ENCODE data around the gene HBEGF.
"Not testable (repeated sequence)": the region's sequence is repeated elsewhere in the genome, so short reads cannot be mapped to it uniquely, and the experiment has no call there.

Gene HBEGF

DNA sequence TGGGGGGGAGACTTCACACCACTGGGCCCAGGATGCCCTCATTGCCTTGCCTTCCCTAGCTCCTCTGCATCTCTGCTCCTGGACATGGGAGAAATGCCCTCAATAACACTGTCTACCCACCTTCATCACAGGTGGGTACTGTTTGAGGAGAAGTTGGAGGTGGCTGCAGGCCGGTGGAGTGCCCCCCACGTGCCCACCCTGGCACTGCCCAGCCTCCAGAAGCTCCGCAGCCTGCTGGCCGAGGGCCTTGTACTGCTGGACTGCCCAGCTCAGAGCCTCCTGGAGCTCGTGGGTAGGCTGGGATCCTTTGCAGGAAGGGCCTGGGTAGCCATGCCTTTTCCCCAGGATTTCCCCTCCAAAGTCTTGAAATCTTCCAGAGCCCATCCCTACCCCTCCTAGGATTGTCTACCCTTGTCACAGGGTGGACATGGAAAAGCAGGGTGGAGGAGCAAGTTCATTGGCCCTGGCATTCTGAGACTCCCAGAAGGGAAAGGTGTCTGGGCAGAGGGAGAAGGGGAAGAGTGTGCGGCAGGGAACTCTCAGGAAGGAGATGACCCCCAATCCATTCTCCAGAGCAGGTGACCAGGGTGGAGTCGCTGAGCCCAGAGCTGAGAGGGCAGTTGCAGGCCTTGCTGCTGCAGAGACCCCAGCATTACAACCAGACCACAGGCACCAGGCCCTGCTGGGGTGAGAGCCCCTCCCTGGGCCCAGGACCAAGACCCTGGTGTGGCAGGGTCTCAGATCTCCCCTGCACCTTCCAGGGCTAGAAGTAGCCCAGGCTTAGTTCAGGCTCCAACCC, 14.5 kb upstream of the HBEGF start:
- DNase-seq = no peak

DNA sequence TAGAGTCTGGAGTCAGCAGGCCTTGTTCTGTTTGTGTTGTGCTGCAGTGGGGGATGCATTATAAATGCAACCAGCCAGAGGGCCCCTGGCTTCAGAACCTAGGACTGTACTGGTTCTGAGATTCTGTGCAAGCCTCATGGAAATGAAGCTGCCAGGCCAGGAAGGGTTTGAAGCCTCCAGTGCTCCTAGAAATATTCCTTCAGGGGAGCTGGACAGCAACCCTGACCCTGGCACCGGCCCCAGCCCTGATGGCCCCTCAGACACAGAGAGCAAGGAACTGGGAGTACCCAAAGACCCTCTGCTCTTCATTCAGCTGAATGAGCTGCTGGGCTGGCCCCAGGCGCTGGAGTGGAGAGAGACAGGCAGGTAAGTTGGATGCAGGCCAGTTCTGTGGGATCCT, 13.7 kb upstream of the HBEGF start, which contains the start of gene SLC4A9:
TSS of gene SLC4A9 (plus strand) at position 94 of the 400 bp plus-strand sequence. CDS start at position 137, 43 bp downstream.
- no peak for DNase-seq

DNA sequence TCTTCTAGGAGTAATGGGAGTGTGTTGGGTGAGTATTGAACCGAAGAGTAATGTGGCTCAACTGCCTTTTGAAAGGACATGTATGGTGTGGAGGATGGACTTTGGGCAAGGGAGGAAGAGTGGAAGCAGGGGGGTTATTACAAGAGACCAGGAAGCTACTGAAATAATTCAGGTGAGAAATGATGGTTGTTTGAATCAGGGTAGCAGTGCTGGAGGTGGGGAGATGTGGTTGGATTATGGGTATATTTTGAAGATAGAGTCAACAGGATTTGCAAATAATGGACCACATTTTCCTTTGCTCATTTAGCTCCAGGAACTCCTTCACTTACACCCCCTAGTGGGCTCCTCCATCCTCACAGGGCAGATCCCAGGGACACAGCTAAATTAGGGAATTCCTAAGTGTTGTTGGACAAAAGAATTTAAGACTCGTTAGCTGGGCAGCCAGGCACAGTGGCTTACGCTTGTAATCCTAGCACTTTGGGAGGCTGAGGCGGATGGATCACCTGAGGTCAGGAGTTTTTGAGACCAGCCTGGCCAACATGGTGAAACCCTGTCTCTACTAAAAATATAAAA, 12.4 kb upstream of the HBEGF start:
- DNase-seq = no peak

DNA sequence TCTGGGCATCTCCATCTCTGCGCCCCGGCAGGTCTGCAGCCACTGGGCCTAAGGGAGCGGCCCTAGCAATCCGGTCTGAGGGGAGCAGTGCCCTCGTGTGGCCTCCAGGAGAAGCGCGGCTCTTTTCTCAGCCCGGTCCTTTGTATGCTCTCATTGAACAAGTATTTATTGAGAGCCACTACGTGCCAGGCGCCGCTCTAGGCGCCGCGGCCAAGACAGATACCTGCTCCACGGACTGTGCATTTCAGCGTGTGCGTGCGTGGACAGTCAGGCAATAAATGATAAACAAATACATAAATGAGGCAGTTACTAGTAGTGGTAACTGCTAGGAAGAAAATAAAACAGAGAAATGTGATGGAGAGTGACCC, 11.3 kb upstream of the HBEGF start:
- peak; percentile 80 to 81 for DNase-seq

DNA sequence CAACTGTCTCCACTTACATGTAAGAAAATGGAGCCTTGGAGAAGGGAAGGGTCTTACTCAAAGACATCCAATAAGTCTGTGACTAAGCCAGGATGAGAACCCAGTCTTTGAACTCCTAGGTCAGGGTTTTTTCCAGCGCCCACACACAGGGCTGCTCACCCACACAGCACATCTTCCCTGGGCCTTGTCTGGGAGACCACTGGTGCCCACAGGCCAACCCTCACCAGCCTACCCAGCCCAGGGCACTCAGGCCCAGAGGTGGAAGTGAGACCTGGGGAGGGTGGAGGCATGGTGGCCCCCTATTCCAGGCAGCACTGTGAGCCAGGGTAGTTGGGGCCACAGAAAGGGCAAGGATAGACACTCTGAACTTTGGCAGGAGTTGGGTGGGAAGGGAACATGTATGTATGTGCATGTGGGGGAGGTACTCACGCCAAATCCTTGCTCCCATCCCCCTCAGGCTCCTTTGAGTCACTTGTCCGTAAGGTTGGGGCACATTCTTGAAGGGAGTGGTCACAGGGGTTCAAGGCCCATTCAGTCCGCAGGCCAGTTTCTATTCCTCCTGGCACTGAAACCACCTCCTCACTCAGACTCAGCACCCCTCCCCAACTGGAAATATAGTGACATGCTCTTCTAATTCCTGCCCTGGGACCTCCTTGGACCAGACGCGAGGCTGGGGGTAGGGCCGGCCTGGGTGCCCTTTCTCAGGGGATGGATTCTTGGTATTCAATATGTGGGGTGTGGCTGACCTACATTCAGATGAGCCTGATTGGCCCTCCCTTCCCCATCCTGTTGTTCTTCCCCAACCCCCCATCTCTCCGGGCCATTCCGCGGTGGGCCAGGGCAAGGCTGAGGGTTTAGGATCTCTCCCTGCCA, 10.7 kb upstream of the HBEGF start:
- DNase-seq = no peak

DNA sequence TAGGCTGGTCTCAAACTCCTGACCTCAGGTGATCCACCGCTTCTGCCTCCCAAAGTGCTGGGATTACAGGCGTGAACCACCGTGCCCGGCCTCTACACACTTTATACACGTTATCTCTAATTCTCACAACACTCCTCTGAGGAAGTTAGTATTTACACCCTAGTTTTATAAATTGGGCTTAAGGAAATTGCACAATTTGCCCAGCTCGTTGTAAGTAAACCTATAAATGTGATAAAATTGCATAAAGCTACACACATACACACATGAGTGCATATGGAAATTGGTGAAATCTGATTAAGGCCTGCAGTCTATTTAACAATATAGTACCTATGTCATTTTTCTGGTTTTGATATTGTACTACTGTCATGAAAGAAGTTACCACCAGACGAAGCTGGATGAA, 9.1 kb upstream of the HBEGF start:
- no peak for DNase-seq

DNA sequence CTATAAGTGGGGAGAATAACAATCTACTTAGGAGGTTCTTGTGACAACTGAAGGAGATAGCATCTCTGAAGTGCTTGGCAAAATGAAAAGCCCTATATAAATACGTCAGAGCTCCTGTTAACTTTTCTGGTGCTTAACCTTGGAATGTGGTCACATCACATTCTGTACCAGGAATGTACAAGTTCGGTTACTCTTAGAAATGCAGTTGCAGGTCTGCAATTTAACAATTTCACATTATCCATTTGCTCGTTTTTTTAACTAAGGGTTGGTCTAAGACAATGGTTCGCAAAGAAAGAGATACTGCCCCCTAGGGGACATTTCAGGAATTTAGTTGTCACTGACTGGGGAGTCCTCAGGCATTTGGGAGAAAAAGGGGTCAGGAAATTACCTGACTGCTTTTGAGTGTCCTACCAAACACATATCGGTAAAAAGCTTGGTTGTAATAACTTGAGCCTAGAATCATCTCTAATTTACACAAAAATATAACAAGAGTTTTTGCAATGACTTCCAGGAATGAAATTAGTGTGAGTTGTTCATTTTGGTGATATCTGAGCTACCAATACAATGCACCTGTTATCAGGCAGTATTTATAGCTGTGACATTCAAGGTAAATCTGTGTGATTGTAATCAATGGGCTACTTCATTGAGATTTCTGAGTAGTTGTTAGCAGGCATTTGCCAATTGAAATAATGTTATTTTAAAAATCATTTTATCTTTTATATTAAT, 5.4 kb upstream of the HBEGF start:
- peak; percentile 54 to 86 for DNase-seq

DNA sequence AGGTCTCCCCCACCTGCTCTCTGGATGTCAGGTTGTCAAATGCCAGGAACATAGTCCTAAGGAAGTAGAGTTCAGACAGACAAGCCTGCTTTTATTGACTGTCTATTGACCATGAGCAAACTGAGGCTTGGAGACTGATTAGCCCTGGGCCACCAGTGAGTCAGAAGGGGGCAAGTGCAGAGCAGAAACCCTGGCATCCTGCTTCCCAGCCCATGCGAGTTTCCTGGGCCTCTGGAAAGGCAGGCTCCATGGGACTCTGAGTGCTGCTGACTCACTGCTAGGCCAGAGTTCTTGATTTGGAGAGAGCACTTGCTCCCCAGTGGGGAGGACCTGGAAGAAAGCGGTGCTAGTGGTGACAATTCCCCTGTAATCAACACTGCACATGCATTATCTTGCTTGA, 2.8 kb upstream of the HBEGF start:
- DNase-seq = no peak

DNA sequence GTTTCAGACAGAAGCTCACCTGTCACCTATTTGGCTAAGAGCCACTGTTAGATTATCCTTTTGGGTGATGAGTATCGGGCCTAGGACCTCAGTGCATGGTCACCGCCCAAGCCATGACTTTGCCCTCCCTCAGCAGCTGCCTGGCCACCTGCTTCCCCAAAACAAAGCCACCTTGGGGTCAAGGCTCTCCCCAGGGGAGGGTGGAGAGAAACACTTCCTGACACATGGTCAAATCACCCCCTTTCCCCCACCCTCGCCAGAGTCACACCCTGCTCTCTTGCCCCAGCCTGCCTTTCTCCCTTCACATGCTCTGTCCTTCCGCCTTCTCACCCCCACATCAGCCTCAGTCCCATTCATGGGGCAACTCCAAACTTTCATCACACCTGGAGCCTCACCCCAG, 1.7 kb upstream of the HBEGF start:
- DNase-seq = peak in 1 of 2 donors; percentile 15

DNA sequence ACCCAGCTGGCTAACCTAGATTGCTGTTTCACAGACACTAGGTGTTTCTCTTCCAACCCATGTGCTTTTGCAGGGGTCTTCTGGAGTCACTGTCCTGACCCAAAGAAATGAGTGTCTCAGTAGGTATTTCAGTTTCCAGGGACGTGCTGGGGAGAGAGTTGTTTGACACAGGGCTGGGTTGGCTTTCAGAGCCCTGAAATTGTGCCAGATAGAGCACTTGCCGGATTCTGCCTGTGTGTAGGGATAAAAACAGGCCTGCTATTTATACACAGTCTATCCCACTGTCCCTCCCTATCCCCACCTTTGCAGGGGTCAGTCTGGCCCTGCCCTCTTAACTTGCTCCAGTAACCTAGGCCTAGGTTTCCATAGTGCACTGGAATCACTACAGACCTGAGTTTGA, 957 bp upstream of the HBEGF start:
- DNase-seq = no peak

DNA sequence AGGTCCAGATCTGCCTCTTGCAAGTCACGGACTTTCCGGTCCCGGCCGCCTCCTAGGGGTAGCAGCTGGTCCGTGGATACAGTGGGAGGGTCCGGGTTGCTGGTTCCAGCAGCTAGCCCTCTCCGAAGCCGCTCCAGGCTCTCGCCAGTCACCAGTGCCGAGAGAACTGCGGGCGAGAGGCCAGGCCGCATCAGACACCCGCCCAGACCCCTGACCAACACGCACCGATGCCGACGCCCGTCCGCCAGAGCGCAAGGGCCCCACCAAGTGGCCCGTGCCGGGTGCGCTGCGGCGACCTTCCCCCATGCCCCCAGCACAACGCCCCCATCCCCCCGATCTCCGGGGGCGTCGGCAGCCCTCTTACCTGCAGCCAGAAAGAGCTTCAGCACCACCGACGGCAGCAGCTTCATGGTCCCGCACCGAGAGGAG, 470 bp downstream of the HBEGF start:
- DNase-seq = peak in 1 of 2 donors; percentile 34

DNA sequence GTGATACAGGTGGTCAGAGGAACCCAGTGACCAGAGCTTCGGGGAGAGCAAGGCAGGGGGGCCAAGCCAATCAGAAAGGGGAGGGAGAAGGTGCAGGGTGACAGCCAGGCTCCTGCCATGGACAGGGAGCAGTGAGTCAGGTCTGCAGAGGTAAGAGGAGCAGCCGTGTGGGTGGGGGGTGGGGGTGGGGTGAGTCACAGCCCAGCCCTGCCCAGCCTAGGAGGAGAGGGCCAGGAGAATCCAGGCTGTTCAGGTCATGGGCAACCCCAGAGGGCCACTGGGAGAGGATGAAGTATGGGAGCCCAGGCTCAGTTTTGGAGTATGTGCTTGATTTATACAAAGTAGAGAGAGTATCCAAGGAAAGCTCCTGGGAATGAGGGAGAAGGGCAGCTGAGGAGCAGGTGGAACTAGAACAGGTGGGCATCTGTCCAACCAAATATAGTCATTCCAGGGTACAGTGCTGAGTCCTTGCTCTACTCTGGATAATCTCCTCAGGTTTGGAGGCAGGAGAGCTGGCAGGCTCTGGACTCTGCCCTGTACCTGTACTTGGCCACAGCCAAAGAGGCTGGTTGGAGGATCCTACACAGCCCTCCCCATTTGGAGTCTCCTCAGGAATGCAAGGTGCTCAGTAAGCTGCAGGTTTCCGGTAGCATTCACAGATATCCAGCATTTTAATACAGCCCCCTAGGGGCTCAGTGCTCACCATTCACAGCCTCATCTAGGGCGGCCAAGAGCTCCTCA, 1.6 kb downstream of the HBEGF start:
- no peak for DNase-seq

DNA sequence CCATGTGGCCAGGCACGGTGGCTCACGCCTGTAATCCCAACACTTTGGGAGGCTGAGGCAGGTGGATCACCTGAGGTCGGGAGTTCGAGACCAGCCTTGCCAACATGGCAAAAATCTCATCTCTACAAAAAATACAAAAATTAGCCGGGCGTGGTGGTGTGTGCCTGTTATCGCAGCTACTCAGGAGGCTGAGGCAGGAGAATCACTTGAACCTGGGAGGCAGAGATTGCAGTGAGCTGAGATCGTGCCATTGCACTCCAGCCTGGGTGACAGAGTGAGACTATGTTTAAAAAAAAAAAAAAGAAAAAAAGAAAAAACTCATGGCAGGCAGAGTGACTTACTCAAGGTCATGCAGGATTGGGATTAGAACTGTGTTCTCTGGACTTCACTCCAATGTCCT, 2.6 kb downstream of the HBEGF start:
- DNase-seq = not testable (repeated sequence)

DNA sequence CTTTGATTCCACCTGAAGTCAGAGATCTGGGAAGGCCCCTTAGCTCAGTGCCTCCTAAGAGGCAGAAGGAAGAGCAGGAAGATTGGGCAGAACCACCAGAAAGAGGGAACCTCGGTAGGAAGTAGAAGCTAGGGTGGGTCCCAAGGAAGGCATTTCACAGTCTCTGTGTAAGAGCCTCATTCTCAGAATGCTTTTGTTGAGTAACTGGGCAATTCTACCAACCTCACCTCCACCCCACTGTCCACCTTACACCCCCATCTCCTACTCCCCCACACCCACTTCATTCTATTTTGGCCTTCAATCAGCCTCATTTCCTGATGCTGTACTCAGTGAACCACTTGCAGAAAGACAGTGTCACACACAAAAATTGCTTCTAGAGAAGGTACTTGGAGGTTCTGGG, 3.5 kb downstream of the HBEGF start:
- DNase-seq = no peak

DNA sequence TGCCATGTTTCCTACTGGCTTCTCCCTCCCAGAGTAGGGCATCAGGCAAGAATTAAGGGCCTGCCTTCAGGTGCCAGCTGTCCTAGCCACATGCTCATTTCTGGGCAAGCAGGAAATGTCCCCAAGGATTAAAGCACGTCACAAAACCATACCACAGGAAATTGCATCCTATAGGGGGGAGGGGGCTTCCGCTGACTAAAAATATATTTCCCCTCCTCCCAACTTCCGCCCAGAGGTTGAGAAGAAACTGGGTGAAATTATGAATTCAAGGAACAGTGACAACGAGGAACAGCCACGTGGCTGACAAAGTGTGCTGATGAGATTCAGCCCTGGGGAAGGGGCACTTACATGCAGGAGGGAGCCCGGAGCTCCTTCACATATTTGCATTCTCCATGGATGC, 4.1 kb downstream of the HBEGF start:
- peak; percentile 47 to 68 for DNase-seq

DNA sequence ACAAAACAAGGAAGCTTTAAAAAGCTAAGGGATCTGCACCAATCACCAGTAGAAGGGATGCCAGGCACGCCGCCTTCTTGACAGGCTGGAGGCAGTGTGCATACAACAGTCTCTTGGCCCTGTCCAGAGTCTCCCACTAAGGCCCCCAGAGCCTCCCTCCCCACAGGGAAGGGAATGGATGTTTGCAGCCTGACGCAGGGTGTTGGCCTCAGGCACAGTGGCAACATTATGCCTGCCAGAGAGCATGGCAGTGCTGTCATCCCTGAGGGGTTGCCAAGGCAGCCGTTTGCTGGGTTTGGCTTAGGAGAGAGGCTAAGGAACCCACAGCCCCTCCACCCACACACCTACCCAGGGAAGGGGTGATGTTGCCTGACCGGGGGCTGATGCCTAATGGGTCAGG, 4.8 kb downstream of the HBEGF start:
- no peak for DNase-seq

DNA sequence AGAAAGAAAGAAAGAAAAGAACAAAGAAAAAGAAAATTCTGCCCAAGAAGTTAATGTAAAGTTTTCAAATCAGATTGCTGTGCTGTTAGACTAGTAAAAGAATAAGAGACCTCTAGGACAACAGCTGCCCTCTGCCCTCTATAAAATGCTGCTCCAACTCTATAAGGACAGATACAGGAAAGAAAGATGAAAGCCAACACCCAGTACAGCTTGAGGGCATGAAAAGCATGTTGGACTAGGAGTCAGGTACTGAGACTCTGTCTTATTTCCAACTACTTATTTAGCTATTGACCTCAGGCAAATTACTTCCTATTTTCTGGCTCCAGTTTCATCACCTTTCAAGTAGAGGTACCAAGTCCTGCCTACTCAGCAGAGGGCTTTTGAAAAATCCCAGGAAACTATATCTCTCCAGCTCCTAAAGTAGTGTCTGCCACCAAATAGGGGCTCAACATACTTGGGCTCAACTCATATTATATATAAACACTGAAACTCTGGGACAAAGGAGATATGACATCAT, 5.7 kb downstream of the HBEGF start:
- no peak for DNase-seq

DNA sequence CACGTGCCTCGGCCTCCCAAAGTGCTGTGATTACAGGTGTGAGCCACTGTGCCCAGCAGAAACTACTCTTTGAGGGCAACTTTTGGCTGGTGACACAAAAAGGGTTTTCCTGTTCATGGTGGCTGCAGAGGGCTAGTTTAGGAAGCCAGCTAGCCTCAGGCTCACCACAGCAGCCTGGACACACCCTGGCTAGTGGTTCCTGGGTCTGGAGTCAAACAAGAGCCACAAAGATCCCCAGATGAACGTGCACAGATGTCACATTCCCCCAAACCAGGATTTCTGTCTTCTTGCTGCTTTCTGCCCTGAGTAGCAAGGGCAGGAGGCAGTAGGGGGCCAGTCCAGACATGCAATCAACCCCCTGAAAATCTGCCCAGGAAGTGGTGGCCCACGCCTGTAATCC, 6.8 kb downstream of the HBEGF start:
- no peak for DNase-seq

DNA sequence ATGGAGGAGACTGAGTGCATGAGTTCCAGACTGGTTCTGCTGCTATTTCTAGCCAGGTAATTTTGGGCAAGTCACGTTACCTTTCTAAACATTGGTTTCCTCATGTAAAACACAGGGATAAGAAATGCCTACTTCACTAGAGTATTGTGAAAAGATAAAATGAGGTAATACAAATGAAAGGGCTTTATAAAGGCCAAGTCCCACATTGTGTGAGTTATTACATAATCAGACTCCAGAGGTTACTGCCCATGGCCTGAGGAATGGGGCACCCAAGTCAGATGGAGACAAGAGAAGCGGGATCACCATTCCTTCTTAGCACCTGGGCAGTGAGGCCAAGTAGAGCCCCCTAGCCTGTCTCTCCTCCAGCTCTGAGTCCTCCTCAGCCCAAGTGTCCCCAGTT, 7.5 kb downstream of the HBEGF start:
- DNase-seq = no peak

DNA sequence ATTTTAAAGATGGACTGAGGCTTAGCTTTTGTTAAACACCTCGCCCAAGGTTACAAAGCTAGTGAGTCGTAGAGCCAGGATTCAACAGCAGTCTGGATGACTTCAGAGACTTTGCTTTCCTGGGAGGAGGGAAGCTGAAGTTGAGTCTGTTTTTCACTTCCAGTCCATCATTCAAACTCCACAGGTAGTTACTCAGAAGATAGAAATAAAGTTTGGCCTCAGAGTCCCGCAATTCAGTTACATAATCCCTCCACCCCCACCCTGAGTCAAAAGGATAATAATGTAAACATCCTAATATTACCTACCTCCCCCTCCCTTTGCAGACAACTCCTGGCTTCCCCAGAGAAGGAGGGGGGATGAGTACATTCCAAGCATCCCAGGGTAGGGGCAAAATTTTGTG, 8.1 kb downstream of the HBEGF start:
- DNase-seq = no peak

DNA sequence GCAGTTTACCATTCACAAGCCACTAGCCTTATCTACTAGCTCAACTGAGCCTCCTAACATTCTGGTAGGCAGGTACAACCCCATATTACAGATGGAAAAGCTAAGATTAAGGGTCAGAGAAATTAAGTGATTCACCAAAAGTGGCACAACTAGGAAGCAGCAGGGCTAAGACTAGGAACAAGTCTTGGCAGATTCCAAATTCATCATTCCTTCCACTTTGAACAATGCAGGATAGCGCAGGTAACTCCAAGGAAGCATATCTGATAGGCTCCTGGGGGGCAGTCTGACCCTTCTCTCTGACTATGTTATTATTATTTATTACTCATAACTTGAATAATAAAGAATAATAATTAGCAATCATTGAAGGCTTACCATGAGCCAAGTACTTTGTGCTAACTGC, 8.5 kb downstream of the HBEGF start:
- no peak for DNase-seq

DNA sequence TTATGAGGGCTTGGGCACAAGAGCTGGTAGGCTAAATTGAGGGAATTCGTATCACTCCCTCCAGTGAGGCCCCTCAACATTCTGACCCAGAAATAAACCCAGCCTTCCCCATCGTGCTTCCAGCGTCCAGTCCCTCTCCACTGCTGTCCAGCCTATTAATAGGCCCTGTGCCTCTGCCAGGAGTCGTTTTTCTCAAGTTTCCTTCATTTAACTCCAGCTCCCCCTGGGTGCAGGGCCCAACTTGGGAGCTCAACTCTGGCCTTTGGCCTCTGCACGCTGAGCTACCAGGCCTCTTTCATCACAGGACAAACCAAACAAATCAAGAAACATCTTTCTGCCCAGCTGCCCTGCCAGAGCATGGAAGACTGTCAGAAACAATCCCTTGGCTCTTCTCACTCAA, 10.0 kb downstream of the HBEGF start:
- DNase-seq = no peak

Measured in CD4-positive, alpha-beta T cell treated with Interleukin-4 for 1 hour (primary cell).